A673 (cell line): ENCODE measurements around the gene PAOX. TPM values are rescaled to one million over a fixed set of nuclear protein-coding genes. Genes with fewer than 3 reads are reported as not detected.

Source experiments
- BruUV-seq: library from RNA; stranded (reverse); fragments of 400-500 nt; replicated peaks from 2 replicates; lab custom pipeline; 2021; lab: Mats Ljungman, UMichigan
- CTCF ChIA-PET: fragments of 300-600 bp; sonication (Branson Sonifier 250); formaldehyde crosslinking; loops from one replicate; lab custom pipeline; 2022; ENCODE audit warnings: antibody characterized with exemption; lab: Charles Lee
- POLR2A ChIA-PET: fragments of 300-600 bp; sonication (Branson Sonifier 250); formaldehyde crosslinking; loops from one replicate; lab custom pipeline; 2022; ENCODE audit warnings: antibody characterized with exemption; ENCODE audit not compliant: low non-redundant PET; lab: Charles Lee
- DNase-seq: peaks from one replicate; pipeline ENCODE4 v3.0.0-alpha.2; 2015; ENCODE audit warnings: low spot score
- H3K27ac ChIP-seq: fragments of 200-600 bp; sonication (generic); 2 replicates; pipeline ENCODE4 v1.5.1; 2016; ENCODE audit warnings: mixed run types, low read depth, mild to moderate bottlenecking, mixed read lengths, antibody characterized with exemption, low read length; ENCODE audit not compliant: poor library complexity, severe bottlenecking
- H3K27me3 ChIP-seq: fragments of 200-600 bp; sonication (generic); replicated peaks from 2 replicates; pipeline ENCODE4 v1.6.1; 2017; ENCODE audit warnings: mixed run types, low read depth, mild to moderate bottlenecking, mixed read lengths, antibody characterized with exemption, low read length; ENCODE audit not compliant: insufficient read depth, poor library complexity
- H3K36me3 ChIP-seq: fragments of 200-600 bp; sonication (generic); 2 replicates; pipeline ENCODE4 v1.6.1; 2016; ENCODE audit warnings: mixed run types, mild to moderate bottlenecking, mixed read lengths, antibody characterized with exemption, low read length; ENCODE audit not compliant: insufficient read depth, poor library complexity, severe bottlenecking
- H3K4me1 ChIP-seq: fragments of 200-600 bp; sonication (generic); 2 replicates; pipeline ENCODE4 v1.6.1; 2017; ENCODE audit warnings: mixed run types, mild to moderate bottlenecking, mixed read lengths, antibody characterized with exemption, low read length; ENCODE audit not compliant: insufficient read depth, poor library complexity, severe bottlenecking
- H3K4me3 ChIP-seq: fragments of 200-600 bp; sonication (generic); 2 replicates; pipeline ENCODE4 v1.5.1; 2016; ENCODE audit warnings: low read depth, mixed run types, mild to moderate bottlenecking, mixed read lengths, low read length; ENCODE audit not compliant: poor library complexity, severe bottlenecking
- H3K9me3 ChIP-seq: fragments of 200-600 bp; sonication (generic); 2 replicates; pipeline ENCODE4 v1.6.1; 2016; ENCODE audit warnings: mixed run types, low read depth, mild to moderate bottlenecking, mixed read lengths, antibody characterized with exemption, low read length; ENCODE audit not compliant: poor library complexity, severe bottlenecking
- CTCF ChIP-seq: fragments of 300-800, 200-600 bp; sonication (generic); conservative IDR thresholded peaks from 2 replicates; pipeline ENCODE4 v1.5.1; 2017; ENCODE audit warnings: low read depth, mild to moderate bottlenecking, antibody characterized with exemption, low read length, moderate library complexity, mixed read lengths
- EZH2 ChIP-seq: fragments of 200-600 bp; sonication (generic); IDR thresholded peaks from 2 replicates; pipeline ENCODE4 v1.6.1; 2017; ENCODE audit warnings: borderline replicate concordance, low read depth, mild to moderate bottlenecking, mixed read lengths, antibody characterized with exemption, low read length; ENCODE audit not compliant: poor library complexity, severe bottlenecking
- intact Hi-C: fragments of 100-400 bp; cut with micrococcal nuclease; formaldehyde crosslinking; loops from one replicate; pipeline ENCODE4 v1.10.0; 2022; ENCODE audit not compliant: unreplicated experiment
- total RNA-seq: library from RNA; stranded (reverse); gene quantifications from 2 replicates; pipeline ENCODE4 v1.2.3, GENCODE V29; 2021

PAOX gene
- total RNA-seq, 1 experiment from 2014 or later: 0.92 TPM

- Histone ChIP-seq H3K27ac (no peak overlapping the region), H3K9me3 (no peaks in the 10 kb centered on the region), H3K36me3 (no peaks in the 10 kb centered on the region), H3K4me3 (no peak overlapping the region), H3K4me1 (no peaks in the 10 kb centered on the region), H3K27me3 (no peaks in the 10 kb centered on the region)
- TF ChIP-seq CTCF (no peak), EZH2 (no peak)
- intact Hi-C loops: no loop called here
- ChIA-PET CTCF (no interaction called here), POLR2A (no interaction called here)
- BruUV-seq: no TSS peak
- DNase-seq: no peak
Observed at GRCh38 chr10:133353202-133353959, 25.7 kb upstream of the PAOX start.

- Histone ChIP-seq H3K4me3 (no peak overlapping the region), H3K4me1 (no peaks in the 10 kb centered on the region), H3K36me3 (no peaks in the 10 kb centered on the region), H3K9me3 (no peaks in the 10 kb centered on the region), H3K27me3 (no peaks in the 10 kb centered on the region), H3K27ac (no peak overlapping the region)
- POLR2A ChIA-PET: no interaction called here
- intact Hi-C loops: no loop called here
- TF ChIP-seq CTCF (no peak), EZH2 (no peak)
- CTCF ChIA-PET: no interaction called here
- BruUV-seq: no TSS peak
- DNase-seq: no peak
Observed at GRCh38 chr10:133353988-133354605, 25.0 kb upstream of the PAOX start.

- intact Hi-C loops: no loop called here
- no peaks in the 10 kb centered on the region for H3K36me3 ChIP-seq
- BruUV-seq: no TSS peak
- H3K9me3 ChIP-seq: no peaks in the 10 kb centered on the region
- H3K27me3 ChIP-seq: no peaks in the 10 kb centered on the region
- no peaks in the 10 kb centered on the region for H3K4me1 ChIP-seq
- no peak overlapping the region for H3K4me3 ChIP-seq
- ChIA-PET POLR2A (no interaction called here), CTCF (no interaction called here)
- TF ChIP-seq CTCF (no peak), EZH2 (no peak)
- no peak overlapping the region for H3K27ac ChIP-seq
- no peak for DNase-seq
Observed at GRCh38 chr10:133354672-133355240, 24.3 kb upstream of the PAOX start.
